Calu3 (cell line): ENCODE results near the gene SPTB. TPM values are rescaled to one million over a fixed set of nuclear protein-coding genes. Genes with fewer than 3 reads are reported as not detected.

ENCODE experiments used
- BruUV-seq: library from RNA; stranded (reverse); fragments of 400-500 nt; replicated peaks from 2 replicates; lab custom pipeline; 2021; lab: Mats Ljungman, UMichigan
- CTCF ChIA-PET: fragments of 300-600 bp; sonication (Branson Sonifier 250); formaldehyde crosslinking; loops from one replicate; lab custom pipeline; 2022; ENCODE audit warnings: antibody characterized with exemption; lab: Charles Lee
- DNase-seq: peaks from one replicate; pipeline ENCODE4 v3.0.0; 2022
- H3K27ac Mint-ChIP-seq: one replicate; pipeline ENCODE4 v1.8.0; 2022; ENCODE audit warnings: mixed read lengths; ENCODE audit not compliant: unreplicated experiment
- H3K27me3 Mint-ChIP-seq: one replicate; pipeline ENCODE4 v1.8.0; 2022; ENCODE audit warnings: mixed read lengths; ENCODE audit not compliant: unreplicated experiment
- H3K36me3 Mint-ChIP-seq: one replicate; pipeline ENCODE4 v1.8.0; 2022; ENCODE audit warnings: mild to moderate bottlenecking, moderate library complexity, mixed read lengths; ENCODE audit not compliant: insufficient read depth, unreplicated experiment
- H3K4me1 Mint-ChIP-seq: one replicate; pipeline ENCODE4 v1.8.0; 2022; ENCODE audit warnings: mild to moderate bottlenecking, low read depth, mixed read lengths; ENCODE audit not compliant: unreplicated experiment
- H3K4me3 Mint-ChIP-seq: one replicate; pipeline ENCODE4 v1.8.0; 2022; ENCODE audit warnings: mild to moderate bottlenecking, low read depth, moderate library complexity, mixed read lengths; ENCODE audit not compliant: unreplicated experiment
- H3K9me3 Mint-ChIP-seq: one replicate; pipeline ENCODE4 v1.8.0; 2022; ENCODE audit warnings: low read depth, mixed read lengths; ENCODE audit not compliant: unreplicated experiment
- CTCF ChIP-seq: fragments of 200-600 bp; IDR thresholded peaks from one replicate; pipeline ENCODE4 v1.8.0; 2022; ENCODE audit warnings: antibody characterized with exemption; ENCODE audit not compliant: unreplicated experiment
- intact Hi-C: fragments of 100-400 bp; cut with micrococcal nuclease; formaldehyde crosslinking; loops from one replicate; pipeline ENCODE4 v1.10.0; 2022; ENCODE audit not compliant: unreplicated experiment
- total RNA-seq: library from RNA; stranded (reverse); gene quantifications from 2 replicates; pipeline ENCODE4 v1.2.3, GENCODE V29; 2022

Gene SPTB
- total RNA-seq, 1 experiment from 2014 or later: not detected

- DNase-seq: no peak
- Mint-ChIP-seq H3K27ac (no peak overlapping the region), H3K4me1 (peaks cover 10% of the 10 kb centered on the region), H3K9me3 (no peaks in the 10 kb centered on the region), H3K27me3 (peaks cover 28% of the 10 kb centered on the region), H3K36me3 (no peaks in the 10 kb centered on the region), H3K4me3 (no peak overlapping the region)
- no peak for TF ChIP-seq CTCF
- intact Hi-C loops: no loop called here
- no TSS peak for BruUV-seq
- CTCF ChIA-PET: interaction anchor here (0.6 kb wide), 1 partner anchor 125 kb away, joined by 3 read pairs; no protein-coding TSS in a partner anchor
Observed at GRCh38 chr14:64766430-64767151, 113.1 kb downstream of the SPTB start.

- Mint-ChIP-seq H3K4me1 (peaks cover 17% of the 10 kb centered on the region), H3K36me3 (no peaks in the 10 kb centered on the region), H3K27me3 (peaks cover 27% of the 10 kb centered on the region), H3K9me3 (no peaks in the 10 kb centered on the region), H3K27ac (no peak overlapping the region), H3K4me3 (no peak overlapping the region)
- CTCF ChIA-PET: interaction anchor here (0.6 to 1.0 kb wide), 2 partner anchors 46 to 126 kb away, joined by 3 read pairs; no protein-coding TSS in a partner anchor
- TF ChIP-seq CTCF: no peak
- DNase-seq: no peak
- intact Hi-C loops: no loop called here
- no TSS peak for BruUV-seq
Observed at GRCh38 chr14:64765740-64766302, 113.9 kb downstream of the SPTB start.

- CTCF ChIA-PET: interaction anchor here (0.6 to 1.1 kb wide), 13 partner anchors 24 to 255 kb away, joined by 3 to 6 read pairs (median 4); partner anchors contain the start of gene PLEKHG3
- DNase-seq: peak; percentile 75
- H3K4me3 Mint-ChIP-seq: peak overlapping the region; percentile 32
- peaks cover 27% of the 10 kb centered on the region for H3K4me1 Mint-ChIP-seq
- H3K27me3 Mint-ChIP-seq: peaks cover 27% of the 10 kb centered on the region
- H3K36me3 Mint-ChIP-seq: peaks cover under 1% of the 10 kb centered on the region
- H3K27ac Mint-ChIP-seq: no peak overlapping the region
- TF ChIP-seq CTCF: peak; percentile 86
- H3K9me3 Mint-ChIP-seq: no peaks in the 10 kb centered on the region
- intact Hi-C loops: loop anchor here (5.0 kb wide), 4 partner anchors 38 to 223 kb away; partner anchors contain the start of gene HSPA2
- no TSS peak for BruUV-seq
Observed at GRCh38 chr14:64764641-64765520, 114.8 kb downstream of the SPTB start.
